HG03025 (cell line): ENCODE data around the gene MAGI2.

ENCODE experiments used
- ATAC-seq: cut with Tn5 transposase; IDR thresholded peaks from one replicate; pipeline ENCODE4 v1.9.1; 2021; ENCODE audit warnings: mild to moderate bottlenecking, moderate library complexity; ENCODE audit not compliant: unreplicated experiment, low FRiP score

The MAGI2 gene

GRCh38 chr7:78099715-78100394 is 1353.6 kb downstream of the MAGI2 start:
- no peak for ATAC-seq

GRCh38 chr7:78095549-78095948 is 1357.9 kb downstream of the MAGI2 start:
- no peak for ATAC-seq

GRCh38 chr7:78092331-78092730 is 1361.1 kb downstream of the MAGI2 start:
- ATAC-seq = no peak

- ATAC-seq = no peak
Observed at GRCh38 chr7:78090616-78091015, 1362.9 kb downstream of the MAGI2 start.

GRCh38 chr7:78083476-78084120 is 1369.9 kb downstream of the MAGI2 start:
- no peak for ATAC-seq

- no peak for ATAC-seq
Observed at GRCh38 chr7:78082556-78082955, 1370.9 kb downstream of the MAGI2 start.

GRCh38 chr7:78081888-78082287 is 1371.6 kb downstream of the MAGI2 start:
- no peak for ATAC-seq

- no peak for ATAC-seq
Observed at GRCh38 chr7:78081344-78081743, 1372.1 kb downstream of the MAGI2 start.

GRCh38 chr7:78080811-78081210 is 1372.7 kb downstream of the MAGI2 start:
- no peak for ATAC-seq

GRCh38 chr7:78080241-78080640 is 1373.2 kb downstream of the MAGI2 start:
- no peak for ATAC-seq

GRCh38 chr7:78074713-78075112 is 1378.8 kb downstream of the MAGI2 start:
- no peak for ATAC-seq

- no peak for ATAC-seq
Observed at GRCh38 chr7:78073609-78074382, 1379.7 kb downstream of the MAGI2 start.

GRCh38 chr7:78072201-78072590 is 1381.3 kb downstream of the MAGI2 start:
- no peak for ATAC-seq

- ATAC-seq = no peak
Observed at GRCh38 chr7:78071491-78072200, 1381.8 kb downstream of the MAGI2 start.

GRCh38 chr7:78066599-78066998 is 1386.9 kb downstream of the MAGI2 start:
- no peak for ATAC-seq

GRCh38 chr7:78063758-78064157 is 1389.7 kb downstream of the MAGI2 start:
- no peak for ATAC-seq

GRCh38 chr7:78062214-78062613 is 1391.3 kb downstream of the MAGI2 start:
- ATAC-seq = no peak

- no peak for ATAC-seq
Observed at GRCh38 chr7:78057571-78057970, 1395.9 kb downstream of the MAGI2 start.

- ATAC-seq = no peak
Observed at GRCh38 chr7:78055599-78055998, 1397.9 kb downstream of the MAGI2 start.

- no peak for ATAC-seq
Observed at GRCh38 chr7:78055001-78055573, 1398.4 kb downstream of the MAGI2 start.

- no peak for ATAC-seq
Observed at GRCh38 chr7:78052112-78052511, 1401.4 kb downstream of the MAGI2 start.
